Psoas muscle (tissue), 8 donors: ENCODE measurements around the gene KIF16B. TPM values are rescaled to one million over a fixed set of nuclear protein-coding genes. Genes with fewer than 3 reads are reported as not detected.

ENCODE experiments used
- ATAC-seq, 4 donors: fragments of 200-7000 bp; cut with Tn5 transposase; one replicate each; pipeline ENCODE4 v1.9.1; 2020; ENCODE audit warnings: moderate library complexity in 3 of 4, mild to moderate bottlenecking in 2 of 4
- DNase-seq, 2 donors: peaks; one replicate each; pipeline ENCODE4 v3.0.0-alpha.2; 2020
- H3K27ac ChIP-seq: fragments of 200-600 bp; one replicate; pipeline ENCODE4 v1.8.0; 2022
- H3K27me3 ChIP-seq, 3 donors: fragments of 200-600 bp in 1 of 3; one replicate each; pipeline versions ENCODE4 v1.6.1 to v1.8.0; 2013 to 2022; ENCODE audit warnings: low read length in 2 of 3, mild to moderate bottlenecking in 2 of 3, moderate library complexity in 1 of 3; ENCODE audit not compliant: insufficient read depth in 3 of 3
- H3K36me3 ChIP-seq, 2 donors: fragments of 200-600 bp in 1 of 2; one replicate each; pipeline versions ENCODE4 v1.6.1 to v1.8.0; 2013 to 2022; ENCODE audit warnings: low read depth in 1 of 2, mild to moderate bottlenecking in 1 of 2, moderate library complexity in 1 of 2; ENCODE audit not compliant: insufficient read depth in 1 of 2
- H3K4me1 ChIP-seq: fragments of 200-600 bp; one replicate; pipeline ENCODE4 v1.8.0; 2022
- H3K4me3 ChIP-seq: fragments of 200-600 bp; one replicate; pipeline ENCODE4 v1.8.0; 2022; ENCODE audit warnings: mild to moderate bottlenecking
- H3K9me3 ChIP-seq: fragments of 200-600 bp; one replicate; pipeline ENCODE4 v1.8.0; 2022
- CTCF ChIP-seq: fragments of 200-600 bp; IDR thresholded peaks from one replicate; pipeline ENCODE4 v1.8.0; 2022; ENCODE audit warnings: antibody characterized with exemption
- WGBS, 3 donors: extraction: QIAGEN DNeasy Blood & Tissue Kit; methylation state at CpG; one replicate each; pipeline versions ENCODE4 v1.1.6 to v1.1.7; 2013; 5-methylcytosine and 5-hydroxymethylcytosine counted together
- intact Hi-C, 2 donors: fragments of 100-400 bp; cut with DNase I; formaldehyde crosslinking; loops; one replicate each; pipeline versions ENCODE4 v1.11.0 to v1.14.2; 2022
- polyA plus RNA-seq, 3 donors: library from polyadenylated mRNA; stranded (reverse); fragments of 200-250 nt; gene quantifications; one replicate each; pipeline ENCODE4 v1.2.3, GENCODE V29; 2013
- total RNA-seq, 4 donors: library from RNA; stranded (reverse); fragmentation: NEBNext Ultra II Directional in 2 of 4; extraction: Animal tissue kit (Norgen Biotek cat#: 25700) in 2 of 4; gene quantifications; one replicate each; pipeline versions ENCODE4 v1.2.1 to v1.2.4, GENCODE V29; 2021 to 2023
- donor health status: healthy with polysubstance abuse.
- donor health status: DM: no; HTN: no; CAD: no; lungs with moderate emphysema.
- donor health status: Bipolar disorder and iron deficiency.
- donor health status: healthy.
- donor health status: DM: yes; HTN: yes; CAD: no.
- donor health status: DM: no; HTN: no; CAD: no.
- donor health status: DM: no; HTN: no; CAD: no.
- donor health status: DM: yes; HTN: yes; CAD: no.

KIF16B gene
- total and polyA plus RNA-seq, 7 donors: 18.1 to 30.6 (median 24.1) TPM

- H3K4me3 ChIP-seq: no peak overlapping the region
- no peaks in the 10 kb centered on the region for H3K4me1 ChIP-seq
- 51 to 59% (median 56%) methylated on average over 6 of the region's 6 CpGs for WGBS, 3 donors
- ATAC-seq (no peak), DNase-seq (no peak)
- H3K9me3 ChIP-seq: no peaks in the 10 kb centered on the region
- intact Hi-C loops: no loop called here
- TF ChIP-seq CTCF: no peak
- H3K27ac ChIP-seq: no peak overlapping the region
- H3K36me3 ChIP-seq: no peaks in the 10 kb centered on the region
- H3K27me3 ChIP-seq: no peaks in the 10 kb centered on the region
These were observed 40.7 kb upstream of the KIF16B start for GRCh38 chr20:16613954-16614353.

GRCh38 chr20:16612706-16613105 is 39.5 kb upstream of the KIF16B start:
- intact Hi-C loops: no loop called here

GRCh38 chr20:16611817-16612216 is 38.6 kb upstream of the KIF16B start:
- DNase-seq (no peak), ATAC-seq (no peak)
- no peaks in the 10 kb centered on the region for H3K9me3 ChIP-seq
- H3K4me1 ChIP-seq: peaks cover 7% of the 10 kb centered on the region
- H3K4me3 ChIP-seq: no peak overlapping the region
- intact Hi-C loops: no loop called here
- WGBS, 3 donors: 78 to 84% (median 80%) methylated on average over 6 of the region's 6 CpGs
- no peaks in the 10 kb centered on the region for H3K27me3 ChIP-seq
- TF ChIP-seq CTCF: no peak
- no peaks in the 10 kb centered on the region for H3K36me3 ChIP-seq
- H3K27ac ChIP-seq: no peak overlapping the region

More at GRCh38 chr20:16612706-16613105, 39.5 kb upstream of the KIF16B start:
- no peak for TF ChIP-seq CTCF
- no peaks in the 10 kb centered on the region for H3K36me3 ChIP-seq
- no peak overlapping the region for H3K27ac ChIP-seq
- H3K4me3 ChIP-seq: no peak overlapping the region
- no peaks in the 10 kb centered on the region for H3K27me3 ChIP-seq
- ATAC-seq: no peak
- 29 to 53% (median 34%) methylated on average over 2 of the region's 2 CpGs for WGBS, 3 donors
- no peak for DNase-seq
- no peaks in the 10 kb centered on the region for H3K9me3 ChIP-seq
- H3K4me1 ChIP-seq: peaks cover 7% of the 10 kb centered on the region

- intact Hi-C loops: no loop called here
- Histone ChIP-seq H3K4me1 (peaks cover 7% of the 10 kb centered on the region), H3K36me3 (no peaks in the 10 kb centered on the region), H3K4me3 (no peak overlapping the region), H3K9me3 (no peaks in the 10 kb centered on the region), H3K27me3 (no peaks in the 10 kb centered on the region), H3K27ac (no peak overlapping the region)
- no peak for ATAC-seq
- no peak for DNase-seq
- WGBS, 3 donors: 73 to 84% (median 78%) methylated on average over 9 of the region's 9 CpGs
- TF ChIP-seq CTCF: no peak
These were observed 35.8 kb upstream of the KIF16B start for GRCh38 chr20:16609066-16609465.

- DNase-seq (no peak), ATAC-seq (peak; percentile 57 to 92 (median 76))
- TF ChIP-seq CTCF: no peak
- Histone ChIP-seq H3K4me3 (no peak overlapping the region), H3K36me3 (no peaks in the 10 kb centered on the region), H3K9me3 (no peaks in the 10 kb centered on the region), H3K27ac (no peak overlapping the region), H3K4me1 (peaks cover 7% of the 10 kb centered on the region), H3K27me3 (no peaks in the 10 kb centered on the region)
- 52 to 69% (median 55%) methylated on average over 2 of the region's 2 CpGs for WGBS, 3 donors
- intact Hi-C loops: no loop called here
These were observed 35.0 kb upstream of the KIF16B start for GRCh38 chr20:16608277-16608650.
